Suppressor macrophage treated with lipopolysaccharide for 1 hour (primary cell): ENCODE data around the gene SPATS2L.
"Not testable (repeated sequence)": the region's sequence is repeated elsewhere in the genome, so short reads cannot be mapped to it uniquely, and the experiment has no call there.

ENCODE experiments used
- DNase-seq, 3 donors: peaks; one replicate each; pipeline ENCODE4 v3.0.0-alpha.2; 2020 to 2022

SPATS2L gene

GRCh38 chr2:200321780-200322534 lies 15.5 kb downstream of the SPATS2L start:
- no peak for DNase-seq

DNA sequence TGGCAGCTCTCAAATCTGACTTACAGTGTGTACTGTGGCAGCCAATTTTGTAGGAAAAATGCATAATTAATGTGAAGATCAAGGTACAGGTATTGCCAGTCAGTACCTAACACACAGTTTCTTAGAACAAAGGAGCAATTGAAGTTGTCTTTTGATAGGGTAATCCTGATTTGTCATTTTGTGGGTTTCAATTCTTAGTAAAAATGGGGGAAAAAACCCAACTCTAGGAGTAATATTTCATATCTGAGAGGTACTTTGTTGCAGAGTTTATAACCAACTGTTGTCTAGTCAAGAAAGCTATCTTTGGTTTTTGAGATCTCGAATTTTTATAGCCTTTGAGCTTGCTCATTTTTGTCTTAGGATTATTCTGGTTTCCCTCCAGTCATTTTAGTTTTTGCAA lies 16.1 kb downstream of the SPATS2L start:
- DNase-seq: no peak

DNA sequence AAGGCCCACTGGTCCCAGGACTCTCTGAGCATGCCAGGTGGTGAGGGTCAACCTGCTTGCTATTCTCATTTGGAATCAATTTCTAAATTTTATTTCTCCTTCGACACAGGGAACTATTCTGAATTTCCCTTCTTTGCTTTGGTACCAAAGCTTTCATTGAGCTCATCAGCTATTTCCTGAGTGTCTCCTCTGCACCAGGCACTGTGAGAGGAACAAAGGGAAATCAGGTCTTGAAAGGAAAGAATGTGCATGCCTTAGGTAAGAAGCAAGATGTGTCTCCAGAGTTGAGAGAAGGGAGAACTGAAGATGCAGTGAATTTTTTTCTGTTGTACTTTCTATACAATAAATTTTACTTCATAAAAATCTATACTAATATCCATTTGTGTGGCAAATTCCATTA lies 17.9 kb downstream of the SPATS2L start:
- no peak for DNase-seq

- DNase-seq: no peak
Observed at GRCh38 chr2:200329384-200329783, 22.9 kb downstream of the SPATS2L start.

- peak; percentile 59 to 63 (median 60) for DNase-seq
Observed at GRCh38 chr2:200329798-200330197, 23.3 kb downstream of the SPATS2L start.

DNA sequence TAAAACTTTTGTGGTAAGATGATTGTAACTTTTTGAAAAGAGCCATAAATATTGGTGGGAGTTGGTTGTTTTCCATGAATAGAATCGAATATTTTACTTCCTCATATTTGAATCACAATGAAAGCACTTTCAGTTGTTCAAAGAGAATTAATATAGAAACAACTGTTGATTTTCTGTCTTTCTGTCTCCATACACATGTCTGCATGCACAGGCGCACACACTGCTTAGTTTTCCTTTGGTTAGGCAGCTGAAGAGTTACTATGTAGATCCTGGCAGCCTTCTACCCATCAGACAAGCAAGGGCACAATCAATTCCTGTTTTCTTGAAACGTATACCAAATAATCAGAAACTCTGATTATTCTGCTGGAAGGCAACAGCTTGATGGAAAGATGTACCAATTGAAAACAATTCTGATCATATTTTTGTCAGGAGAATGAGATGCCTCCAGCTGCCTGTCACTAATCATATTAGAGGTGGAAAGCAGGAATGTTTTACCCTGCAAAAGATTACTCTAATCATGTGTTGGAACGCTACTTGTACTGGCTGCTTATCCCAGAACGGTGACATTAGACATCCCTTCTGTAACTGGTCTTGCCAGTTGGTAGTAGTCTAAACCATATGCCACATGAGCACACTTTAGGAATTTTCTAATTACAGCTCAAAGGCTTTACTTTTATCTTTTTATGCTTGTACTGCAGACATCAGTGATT lies 24.0 kb downstream of the SPATS2L start:
- no peak for DNase-seq

DNA sequence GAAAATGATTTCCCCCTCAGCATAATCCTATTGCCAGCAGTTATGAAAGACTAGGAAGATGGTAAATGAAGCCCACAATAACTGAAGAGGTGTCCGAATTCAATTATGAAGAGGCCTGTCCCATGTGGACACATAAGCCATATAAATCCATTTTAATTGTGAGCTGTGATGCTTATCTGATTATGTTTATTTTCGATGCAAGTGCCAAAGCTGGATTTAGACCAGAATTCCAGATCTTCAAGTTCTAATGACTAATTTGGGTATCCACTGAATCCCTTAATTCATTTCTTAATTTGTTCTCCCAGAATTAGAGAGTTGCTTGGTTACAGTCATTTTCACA lies 24.5 kb downstream of the SPATS2L start:
- DNase-seq: no peak

DNA sequence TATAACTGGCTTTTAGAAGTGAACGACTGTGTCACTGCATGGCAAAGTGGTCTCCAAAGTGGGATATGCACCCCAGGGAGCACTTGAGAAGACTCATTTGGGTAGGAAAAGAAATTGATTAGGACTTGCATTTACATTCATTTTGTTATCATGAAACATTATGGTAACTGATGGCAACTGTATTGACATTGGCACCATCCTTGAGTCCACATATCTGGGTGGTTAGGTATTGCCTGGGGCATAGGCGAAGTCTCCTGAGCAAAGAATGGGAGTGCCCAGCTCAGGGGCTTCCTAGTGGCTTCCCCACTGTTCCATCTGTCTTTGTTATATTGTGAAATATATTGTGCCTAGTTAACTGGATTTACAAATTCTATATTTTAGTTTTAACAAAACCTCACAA lies 29.2 kb downstream of the SPATS2L start:
- no peak for DNase-seq

GRCh38 chr2:200336980-200337615 lies 30.6 kb downstream of the SPATS2L start:
- no peak for DNase-seq

DNA sequence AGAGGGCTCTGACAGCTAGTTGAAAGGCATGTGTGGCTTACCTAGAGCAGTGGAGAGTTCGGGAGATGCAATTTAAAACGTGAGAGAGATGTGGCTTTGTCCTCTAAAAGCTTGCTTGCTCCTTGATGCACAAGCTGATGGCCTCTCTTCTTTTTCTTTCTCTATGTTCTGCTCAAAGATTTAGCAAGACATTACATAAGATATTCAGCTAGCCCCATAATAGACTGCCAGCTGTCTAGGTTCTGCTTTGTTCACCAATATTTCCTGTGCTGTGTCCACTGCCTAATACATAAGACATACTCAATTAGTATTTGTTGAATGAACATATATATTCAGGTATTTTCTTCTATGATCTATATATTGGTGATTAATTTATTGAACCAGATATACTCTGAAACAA lies 31.1 kb downstream of the SPATS2L start:
- no peak for DNase-seq

DNA sequence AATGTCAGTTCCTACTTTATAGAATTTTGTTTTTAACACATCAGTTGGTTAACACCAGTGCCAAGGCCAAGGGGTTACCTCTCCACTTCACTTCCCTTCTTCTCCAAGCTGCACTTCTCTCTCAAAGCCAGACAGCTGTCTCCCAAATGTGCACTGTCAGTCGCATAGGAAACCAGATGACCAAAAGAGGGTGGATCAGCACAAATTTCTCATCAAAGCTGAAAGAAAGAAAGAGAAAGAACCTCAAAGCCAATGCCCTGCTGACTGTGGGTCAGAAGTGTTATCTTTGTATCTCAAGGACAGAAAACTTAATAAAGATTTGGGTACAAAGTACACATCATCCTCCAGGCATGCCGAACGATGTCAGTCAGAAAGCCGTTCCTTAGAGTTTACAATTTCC lies 32.2 kb downstream of the SPATS2L start:
- DNase-seq: peak; percentile 24 to 55 (median 29)

DNA sequence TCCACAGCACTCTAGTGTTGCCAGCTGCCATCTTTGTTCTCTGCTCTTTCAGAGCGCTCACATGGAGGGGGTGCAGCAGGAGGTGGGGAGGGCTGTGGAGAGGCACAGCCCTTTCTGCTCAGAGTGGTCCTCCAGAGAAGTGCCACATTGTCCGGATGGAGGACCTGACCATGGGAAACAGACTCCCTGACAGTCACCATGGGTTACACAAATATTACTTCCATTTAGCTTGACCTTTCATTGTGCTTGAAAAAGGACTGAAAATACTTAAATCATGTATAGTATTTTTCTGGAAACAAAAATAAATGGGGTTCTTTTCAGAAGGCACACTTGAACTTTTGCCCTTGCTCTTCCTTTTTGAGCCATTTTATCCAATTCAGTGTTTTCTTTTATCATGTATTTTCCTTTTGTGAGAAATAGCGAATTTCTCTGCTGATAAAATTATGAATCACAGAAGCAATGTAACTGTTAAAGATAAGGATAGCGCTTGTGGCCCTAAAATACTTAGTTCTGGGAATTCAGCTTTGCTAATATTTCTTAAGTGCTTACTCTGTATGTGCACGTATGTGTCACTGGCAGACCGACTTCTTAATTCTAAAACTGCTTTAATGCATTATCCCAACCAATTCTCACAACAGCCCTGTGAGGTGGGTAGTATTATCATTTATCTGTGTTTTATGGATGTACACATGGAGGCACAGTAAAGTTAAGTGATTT lies 34.2 kb downstream of the SPATS2L start:
- DNase-seq: no peak

DNA sequence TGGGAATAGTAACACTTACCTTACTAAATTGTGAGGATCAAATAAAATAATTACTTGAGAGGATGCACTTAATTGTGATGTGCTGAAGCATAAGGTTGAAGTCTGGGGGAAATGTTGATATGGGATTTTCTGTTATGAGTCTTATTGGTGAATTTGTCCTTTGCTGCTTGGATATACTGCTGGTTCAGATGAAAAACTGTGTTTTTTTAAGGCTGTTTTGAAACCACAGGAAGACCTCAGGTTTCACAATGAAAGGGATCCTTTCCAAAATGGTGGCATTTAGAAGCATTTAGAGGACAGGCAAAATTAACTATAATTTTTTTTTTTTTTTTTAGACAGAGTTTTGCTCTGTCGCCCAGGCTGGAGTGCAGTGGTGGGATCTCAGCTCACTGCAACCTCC lies 34.9 kb downstream of the SPATS2L start:
- DNase-seq: no peak

DNA sequence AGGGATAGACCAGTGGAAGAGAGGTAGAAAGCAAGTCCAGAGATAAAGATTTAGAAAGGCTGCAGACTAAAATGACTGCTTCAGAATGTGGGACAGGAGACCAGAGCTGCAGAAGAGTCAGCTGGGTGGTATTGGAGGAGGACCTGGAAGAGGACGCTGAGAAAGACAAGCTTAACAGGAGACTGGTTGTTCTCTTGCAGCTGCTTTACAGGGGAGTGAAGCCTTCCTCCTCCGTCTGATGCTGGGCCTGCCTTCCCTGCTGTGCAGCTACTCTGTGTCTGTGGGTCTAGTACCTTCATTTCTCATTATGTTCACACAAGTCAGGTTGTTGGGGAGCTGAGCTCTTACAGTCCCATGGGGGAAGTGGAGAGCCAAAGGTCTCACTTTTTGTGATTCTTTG lies 35.7 kb downstream of the SPATS2L start:
- no peak for DNase-seq

GRCh38 chr2:200342654-200343053 lies 36.2 kb downstream of the SPATS2L start:
- DNase-seq: no peak

- not testable (repeated sequence) for DNase-seq
Observed at GRCh38 chr2:200344202-200344601, 37.7 kb downstream of the SPATS2L start.

DNA sequence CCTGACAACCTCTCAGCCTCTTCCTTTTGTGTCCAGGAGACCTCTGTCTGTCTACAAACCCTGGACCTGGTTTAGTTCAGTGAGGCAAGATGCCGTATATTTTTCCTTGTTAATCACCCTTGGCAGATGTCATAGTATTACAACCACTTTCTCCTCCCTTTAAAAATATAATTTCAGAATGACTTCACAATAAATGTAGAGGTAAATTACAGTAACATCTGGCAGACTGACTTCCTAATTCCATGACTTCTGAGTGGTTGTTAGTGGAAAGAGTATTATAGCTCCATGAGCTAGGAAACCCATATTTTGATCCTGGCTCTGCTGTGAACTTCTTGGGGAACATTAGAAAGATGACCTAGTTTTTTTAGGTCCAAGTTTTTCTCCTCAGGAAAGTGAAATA lies 39.5 kb downstream of the SPATS2L start:
- DNase-seq: no peak

GRCh38 chr2:200347301-200347700 lies 40.8 kb downstream of the SPATS2L start:
- no peak for DNase-seq

DNA sequence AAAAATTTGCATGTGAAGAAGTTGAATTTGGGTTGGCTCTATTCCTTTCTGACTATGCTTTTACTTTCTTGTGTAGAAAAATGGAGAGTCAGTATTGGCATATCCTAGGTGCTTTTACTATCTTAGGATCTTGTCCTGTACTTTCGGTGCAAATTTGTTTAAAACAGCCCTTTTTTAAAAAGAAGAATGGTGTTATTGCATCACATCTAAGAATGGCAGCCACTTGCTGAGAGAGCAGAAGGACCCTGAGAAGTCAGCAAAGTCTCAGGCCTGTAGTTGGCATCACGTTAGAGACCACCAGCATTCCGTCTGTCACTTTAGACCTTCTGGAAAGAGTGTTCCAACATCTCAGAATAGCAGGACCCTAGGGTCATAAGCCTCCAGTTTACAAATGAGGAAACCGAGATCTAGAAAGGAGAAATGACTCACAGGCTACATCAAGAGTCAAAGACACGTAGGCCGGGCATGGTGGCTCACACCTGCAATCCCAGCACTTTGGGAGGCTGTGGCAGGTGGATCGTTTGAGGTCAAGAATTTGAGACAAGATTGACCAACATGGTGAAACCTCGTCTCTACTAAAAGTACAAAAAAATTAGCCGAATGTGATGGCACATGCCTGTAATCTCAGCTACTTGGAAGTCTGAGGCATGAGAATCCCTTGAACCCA lies 42.5 kb downstream of the SPATS2L start:
- peak in 2 of 3 donors; percentile 19 to 24 for DNase-seq

DNA sequence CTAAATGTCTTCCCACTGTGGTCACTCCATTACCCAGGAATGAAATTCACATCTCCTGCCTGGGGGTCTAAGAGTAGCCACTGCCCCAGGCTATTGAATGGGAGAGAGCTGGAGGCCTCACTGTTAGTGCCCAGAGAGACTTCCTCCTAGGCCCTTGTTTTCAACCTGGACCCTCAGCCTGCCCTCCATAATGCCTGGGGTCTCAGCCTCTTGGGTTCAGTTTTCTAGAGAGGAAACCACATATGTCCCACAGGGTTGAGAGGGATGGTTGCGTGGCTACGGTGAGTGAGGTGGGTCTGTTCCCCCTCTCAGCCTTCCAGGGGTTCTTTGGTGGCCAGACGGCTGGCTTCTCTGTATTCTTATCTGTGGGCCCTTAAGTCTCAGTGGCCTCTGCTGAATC lies 43.4 kb downstream of the SPATS2L start:
- no peak for DNase-seq

GRCh38 chr2:200350850-200351285 lies 44.4 kb downstream of the SPATS2L start:
- DNase-seq: no peak

GRCh38 chr2:200351815-200352214 lies 45.3 kb downstream of the SPATS2L start:
- no peak for DNase-seq

GRCh38 chr2:200352636-200353035 lies 46.1 kb downstream of the SPATS2L start:
- no peak for DNase-seq
